GM12878 (cell line): ENCODE measurements around the gene GALNTL6.

Source experiments
- BMI1 ChIP-seq: fragments of 450-650 bp; IDR thresholded peaks from 2 replicates; pipeline ENCODE4 v1.6.1; 2016; ENCODE audit warnings: mild to moderate bottlenecking, moderate library complexity, borderline replicate concordance
- CREB1 ChIP-seq: IDR thresholded peaks from 2 replicates; pipeline ENCODE4 v1.6.1; 2012; ENCODE audit warnings: low read depth, mild to moderate bottlenecking, inconsistent platforms
- CTCF ChIP-seq, 3 experiments: IDR thresholded peaks in 2 of 3; conservative IDR thresholded peaks in 1 of 3; 2 replicates each; pipeline ENCODE4 v1.5.1; 2011; ENCODE audit warnings: low read depth in 3 of 3, low read length in 3 of 3, mild to moderate bottlenecking in 3 of 3, control low read depth in 2 of 3, moderate library complexity in 2 of 3, inconsistent platforms in 1 of 3, mixed read lengths in 1 of 3; ENCODE audit not compliant: control insufficient read depth in 2 of 3, insufficient read depth in 1 of 3; ENCODE audit errors: extremely low read depth in 1 of 3
- EGR1 ChIP-seq, 2 experiments: IDR thresholded peaks; 1 replicate in 1 of 2; 2 replicates in 1 of 2; pipeline ENCODE4 v1.6.1; 2011 to 2012; ENCODE audit warnings: low read depth in 2 of 2, low read length in 2 of 2, borderline replicate concordance in 1 of 2, mild to moderate bottlenecking in 1 of 2, moderate library complexity in 1 of 2
- EP300 ChIP-seq, 2 experiments: fragments of 150-350 bp in 1 of 2; IDR thresholded peaks; 2 replicates each; pipeline ENCODE4 v1.6.1; 2011 to 2012; ENCODE audit warnings: low read depth in 2 of 2, low read length in 2 of 2, borderline replicate concordance in 1 of 2, improper control_type of control experiment in 1 of 2, inconsistent platforms in 1 of 2; ENCODE audit not compliant: control insufficient read depth in 1 of 2
- ETV6 ChIP-seq, 2 experiments: fragments of 450-650 bp in 1 of 2; IDR thresholded peaks in 1 of 2; conservative IDR thresholded peaks in 1 of 2; 2 replicates each; pipeline ENCODE4 v1.6.1; 2014; ENCODE audit warnings: antibody characterized with exemption in 1 of 2, borderline replicate concordance in 1 of 2, low read depth in 1 of 2, mild to moderate bottlenecking in 1 of 2, moderate library complexity in 1 of 2
- FOXK2 ChIP-seq: fragments of 450-650 bp; IDR thresholded peaks from 2 replicates; pipeline ENCODE4 v1.6.1; 2017; ENCODE audit warnings: mild to moderate bottlenecking, moderate library complexity
- GATAD2B ChIP-seq: fragments of 450-650 bp; conservative IDR thresholded peaks from 2 replicates; pipeline ENCODE4 v1.6.1; 2017; ENCODE audit warnings: low read depth, mild to moderate bottlenecking, moderate library complexity
- NFYB ChIP-seq: IDR thresholded peaks from 2 replicates; pipeline ENCODE4 v1.6.1; 2011; ENCODE audit warnings: low read depth, mild to moderate bottlenecking, low read length, improper control_type of control experiment, moderate library complexity; ENCODE audit not compliant: insufficient read depth
- NR2C2 ChIP-seq: IDR thresholded peaks from 2 replicates; pipeline ENCODE4 v1.6.1; 2011; ENCODE audit warnings: borderline replicate concordance, low read depth; ENCODE audit not compliant: control insufficient read depth, insufficient read length
- REST ChIP-seq: IDR thresholded peaks from 2 replicates; pipeline ENCODE4 v1.6.1; 2012; ENCODE audit warnings: mild to moderate bottlenecking, low read depth, low read length
- SP1 ChIP-seq: IDR thresholded peaks from one replicate; pipeline ENCODE4 v1.6.1; 2011; ENCODE audit warnings: low read depth, low read length
- TBL1XR1 ChIP-seq: IDR thresholded peaks from 2 replicates; pipeline ENCODE4 v1.6.1; 2012; ENCODE audit warnings: low read depth, low read length, improper control_type of control experiment
- TCF7 ChIP-seq: IDR thresholded peaks from 2 replicates; pipeline ENCODE4 v1.6.1; 2014; ENCODE audit warnings: antibody characterized with exemption, borderline replicate concordance

DNA sequence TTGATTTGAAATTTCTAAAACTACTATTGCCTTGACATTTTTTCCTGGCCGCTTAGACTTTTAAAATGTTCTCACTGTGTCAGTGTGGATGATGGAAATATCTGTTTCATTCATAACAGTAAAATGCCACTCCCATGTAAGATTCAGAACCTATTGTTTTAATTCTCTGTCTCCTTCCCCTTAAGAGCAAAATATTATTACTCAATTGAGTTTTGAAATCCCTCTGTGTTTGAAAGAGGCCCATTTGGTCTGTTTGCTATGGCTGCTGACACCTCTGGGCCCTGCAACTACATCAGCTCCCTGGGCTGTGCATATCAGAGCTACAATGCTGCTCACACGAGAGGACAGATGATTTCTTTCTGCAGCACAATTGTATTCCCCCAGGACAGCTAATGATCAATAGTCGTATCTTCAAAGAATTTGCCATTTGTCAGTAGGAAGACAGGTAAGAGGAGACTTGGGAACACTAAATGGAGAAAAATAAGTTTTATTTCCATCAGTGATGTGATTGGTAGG lies 967.4 kb downstream of the GALNTL6 start:
- no peak for TF ChIP-seq GATAD2B
- TF ChIP-seq TBL1XR1, result no peak
- no peak for TF ChIP-seq CREB1
- no peak for TF ChIP-seq REST
- no peak for TF ChIP-seq CTCF (IDR thresholded peaks at IDR 0.05 in 2 of 3, conservative IDR thresholded peaks at IDR 0.05 in 1 of 3; ENCODE audit: control insufficient read depth in 2 of 3, extremely low read depth in 1 of 3, insufficient read depth in 1 of 3, low read depth in 3 of 3, low read length in 3 of 3)
- TF ChIP-seq BMI1, result no peak
- TF ChIP-seq ETV6 (conservative IDR thresholded peaks at IDR 0.05 in 1 of 2, IDR thresholded peaks at IDR 0.05 in 1 of 2; ENCODE audit: borderline replicate concordance in 1 of 2, low read depth in 1 of 2), result no peak
- no peak for TF ChIP-seq FOXK2
- TF ChIP-seq NFYB, result no peak
- TF ChIP-seq TCF7, result no peak
- TF ChIP-seq EP300 (IDR thresholded peaks at IDR 0.05; ENCODE audit: borderline replicate concordance in 1 of 2, control insufficient read depth in 1 of 2, low read depth in 2 of 2, low read length in 2 of 2), result no peak
- TF ChIP-seq SP1, result no peak
- TF ChIP-seq NR2C2, result no peak
- TF ChIP-seq EGR1 (IDR thresholded peaks at IDR 0.05; ENCODE audit: borderline replicate concordance in 1 of 2, low read depth in 2 of 2, low read length in 2 of 2), result no peak
